GM18499 (cell line): Measurements from ENCODE around the gene ARHGAP33.
"Not testable (repeated sequence)": the region's sequence is repeated elsewhere in the genome, so short reads cannot be mapped to it uniquely, and the experiment has no call there.

ENCODE experiments used
- ATAC-seq: cut with Tn5 transposase; IDR thresholded peaks from one replicate; pipeline ENCODE4 v1.9.1; 2021; ENCODE audit warnings: moderate number of reproducible peaks; ENCODE audit not compliant: insufficient read depth, unreplicated experiment

ARHGAP33 gene

DNA sequence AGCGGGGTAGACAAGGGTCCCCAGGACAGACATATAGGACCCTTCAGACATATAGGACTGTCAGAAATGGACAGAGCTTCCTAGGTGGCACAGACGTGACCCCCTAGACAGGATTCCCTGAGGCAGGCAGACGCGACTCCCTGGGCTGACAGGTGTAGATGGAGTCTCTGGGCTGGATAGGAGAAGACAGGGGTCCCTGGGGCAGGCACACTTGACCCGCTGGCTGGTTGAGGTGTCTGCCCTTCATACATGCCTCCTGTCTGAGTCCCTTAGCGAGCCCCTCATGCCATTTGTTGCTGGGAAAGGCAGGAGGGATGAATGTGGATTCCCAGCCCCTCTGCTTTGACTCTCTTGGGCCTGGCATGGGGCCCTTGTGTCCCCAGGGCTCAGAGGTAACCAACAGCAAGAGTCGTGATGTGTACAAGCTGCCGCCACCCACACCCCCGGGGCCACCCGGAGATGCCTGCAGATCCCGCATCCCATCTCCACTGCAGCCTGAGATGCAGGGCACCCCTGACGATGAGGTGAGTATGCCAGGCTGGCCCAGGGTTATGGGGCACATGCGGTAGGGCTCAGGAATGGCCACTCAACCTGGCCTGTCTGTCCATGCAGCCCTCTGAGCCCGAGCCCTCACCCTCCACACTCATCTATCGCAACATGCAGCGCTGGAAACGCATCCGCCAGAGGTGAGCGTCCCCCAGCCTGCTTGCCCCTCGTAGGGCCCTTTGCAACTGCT is 21.6 kb upstream of the ARHGAP33 start:
- no peak for ATAC-seq

- ATAC-seq: no peak
These were observed 20.8 kb upstream of the ARHGAP33 start for GRCh38 chr19:35754370-35755130.

GRCh38 chr19:35755131-35755549 is 20.2 kb upstream of the ARHGAP33 start:
- ATAC-seq: no peak

DNA sequence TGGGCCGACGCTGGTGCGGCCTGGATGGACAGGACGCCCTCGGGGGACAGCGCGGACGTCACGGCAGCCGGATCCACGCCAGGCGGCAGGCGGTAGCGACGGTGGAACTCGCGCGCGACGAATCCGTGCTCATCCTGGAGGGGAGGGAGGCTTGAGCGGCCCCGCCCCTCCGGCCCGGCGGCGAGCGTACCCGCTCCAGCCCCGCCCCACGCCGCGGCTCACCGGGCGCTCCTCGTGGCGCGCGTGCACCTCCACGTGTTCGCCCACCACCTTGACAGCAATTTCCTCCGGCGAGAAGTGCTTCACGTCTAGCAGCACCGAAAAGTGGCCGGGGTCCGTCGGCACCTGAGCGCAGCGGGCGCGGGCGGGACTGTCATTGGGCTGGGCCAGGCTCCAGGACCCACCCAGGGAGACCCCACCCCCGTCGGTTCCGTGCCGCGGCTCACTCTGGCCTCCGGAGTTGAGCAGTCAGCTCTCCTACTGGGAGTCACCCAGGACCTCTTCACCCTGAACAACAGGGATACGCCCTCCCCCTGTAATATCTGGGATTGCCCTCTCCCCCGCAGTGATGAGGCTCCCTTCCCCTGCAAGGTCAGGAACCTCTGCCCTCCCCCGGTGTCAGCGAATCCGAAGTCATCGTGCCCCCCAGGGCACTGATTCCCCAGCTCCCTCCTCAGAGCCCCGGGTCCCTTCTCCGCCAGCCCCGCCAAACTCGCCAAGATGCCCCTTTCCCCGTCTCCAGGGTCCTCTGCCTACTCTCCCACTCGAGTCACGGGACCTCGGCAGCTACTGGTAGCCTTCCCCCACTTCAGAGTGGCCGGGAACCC is 19.6 kb upstream of the ARHGAP33 start:
- no peak for ATAC-seq

DNA sequence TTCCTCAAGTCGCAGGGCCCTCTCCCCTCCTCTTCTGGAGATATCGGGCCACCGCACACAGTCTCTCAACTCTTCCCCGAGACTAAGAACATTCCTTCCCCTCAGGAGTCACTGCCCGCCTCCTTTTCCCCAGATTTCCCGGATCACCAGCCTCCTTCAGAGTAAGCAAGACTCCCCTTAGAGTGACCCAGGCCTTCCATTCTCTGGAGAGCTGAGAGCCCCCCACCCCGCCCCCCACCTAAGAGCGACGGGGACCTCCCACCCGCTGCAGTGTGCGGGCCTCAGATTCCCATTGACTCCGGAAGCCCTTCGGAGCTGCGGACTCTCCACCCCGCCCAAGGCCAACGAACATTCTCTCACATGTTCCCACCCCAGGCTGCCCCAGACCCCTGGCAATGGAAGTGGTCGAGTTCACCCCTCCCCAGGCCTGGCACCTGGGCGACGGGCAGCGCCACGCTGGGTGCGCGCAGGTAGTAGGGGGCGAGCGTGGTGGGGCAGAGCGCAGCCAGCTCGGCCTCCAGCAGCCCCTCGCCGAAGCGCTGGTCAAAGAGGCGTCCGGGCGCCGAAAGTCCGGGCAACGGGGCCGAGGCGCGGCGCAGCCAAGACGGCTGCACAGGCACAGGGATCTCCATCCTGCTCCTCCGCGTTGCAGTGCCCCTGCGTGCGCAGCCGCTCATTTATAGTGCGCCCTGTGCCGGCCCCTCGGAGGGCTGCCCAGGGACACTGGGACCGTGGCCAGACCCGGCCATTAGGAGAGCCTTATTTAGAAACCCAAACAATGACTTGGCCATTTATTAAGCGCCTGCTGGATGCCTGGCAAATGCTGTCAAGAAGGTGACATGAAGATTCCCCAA is 18.8 kb upstream of the ARHGAP33 start, which contains the start of gene HSPB6:
HSPB6 (minus strand) TSS at position 653 of the 854 bp plus-strand sequence; CDS start at position 632, 21 bp downstream.
- ATAC-seq: no peak

- ATAC-seq: no peak
These were observed 18.1 kb upstream of the ARHGAP33 start for GRCh38 chr19:35757231-35757748.

DNA sequence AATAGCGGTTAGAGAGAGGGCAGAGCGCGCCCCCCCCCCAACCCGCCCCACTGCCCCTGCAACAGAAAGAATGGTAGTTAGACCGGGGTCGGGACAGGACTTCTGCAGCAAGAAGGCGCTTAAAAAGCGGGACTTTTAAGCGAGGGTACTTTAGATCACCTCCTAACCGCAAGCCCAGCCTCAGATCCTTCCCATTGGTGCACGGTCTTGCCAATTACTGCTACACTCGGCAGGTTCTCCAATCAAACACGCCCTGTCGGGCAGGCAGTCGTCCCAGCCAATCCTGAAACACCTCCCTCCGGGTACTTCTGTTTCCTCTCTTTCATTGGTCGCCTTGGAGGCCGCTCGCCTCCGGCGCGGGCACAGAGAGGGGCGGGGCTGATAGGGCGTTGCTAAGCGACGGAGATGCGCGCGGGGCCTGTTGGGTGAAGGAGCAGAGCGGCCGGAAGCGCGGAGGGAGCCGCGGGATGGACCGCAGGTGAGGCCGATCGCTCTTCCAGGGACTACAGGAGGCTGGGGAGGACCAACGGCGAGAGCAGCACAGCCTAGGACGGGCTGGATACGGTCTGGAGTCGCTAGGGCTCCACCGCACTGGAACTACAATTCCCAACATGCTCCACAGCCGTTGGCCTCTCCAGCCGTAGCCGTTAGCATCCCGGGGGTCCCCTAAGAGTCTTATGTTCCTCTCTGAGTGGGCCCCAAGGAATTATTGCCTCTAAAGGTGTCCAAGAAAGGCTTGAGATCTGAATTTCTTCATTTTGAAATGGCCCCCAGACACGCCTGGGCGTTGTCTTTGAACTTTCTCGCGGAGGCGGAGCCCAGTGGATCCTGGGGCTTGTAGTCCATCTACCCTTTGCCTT is 17.4 kb upstream of the ARHGAP33 start, which contains the start of gene PROSER3:
PROSER3 (plus strand) TSS at position 428 of the 860 bp plus-strand sequence; CDS start at position 468, 40 bp downstream.
- peak; percentile 93 for ATAC-seq

GRCh38 chr19:35759697-35760096 is 15.7 kb upstream of the ARHGAP33 start:
- ATAC-seq: no peak

- no peak for ATAC-seq
These were observed 14.5 kb upstream of the ARHGAP33 start for GRCh38 chr19:35760711-35761349.

- ATAC-seq: no peak
These were observed 10.7 kb upstream of the ARHGAP33 start for GRCh38 chr19:35764432-35765315.

GRCh38 chr19:35766571-35767104 is 8.7 kb upstream of the ARHGAP33 start:
- no peak for ATAC-seq

DNA sequence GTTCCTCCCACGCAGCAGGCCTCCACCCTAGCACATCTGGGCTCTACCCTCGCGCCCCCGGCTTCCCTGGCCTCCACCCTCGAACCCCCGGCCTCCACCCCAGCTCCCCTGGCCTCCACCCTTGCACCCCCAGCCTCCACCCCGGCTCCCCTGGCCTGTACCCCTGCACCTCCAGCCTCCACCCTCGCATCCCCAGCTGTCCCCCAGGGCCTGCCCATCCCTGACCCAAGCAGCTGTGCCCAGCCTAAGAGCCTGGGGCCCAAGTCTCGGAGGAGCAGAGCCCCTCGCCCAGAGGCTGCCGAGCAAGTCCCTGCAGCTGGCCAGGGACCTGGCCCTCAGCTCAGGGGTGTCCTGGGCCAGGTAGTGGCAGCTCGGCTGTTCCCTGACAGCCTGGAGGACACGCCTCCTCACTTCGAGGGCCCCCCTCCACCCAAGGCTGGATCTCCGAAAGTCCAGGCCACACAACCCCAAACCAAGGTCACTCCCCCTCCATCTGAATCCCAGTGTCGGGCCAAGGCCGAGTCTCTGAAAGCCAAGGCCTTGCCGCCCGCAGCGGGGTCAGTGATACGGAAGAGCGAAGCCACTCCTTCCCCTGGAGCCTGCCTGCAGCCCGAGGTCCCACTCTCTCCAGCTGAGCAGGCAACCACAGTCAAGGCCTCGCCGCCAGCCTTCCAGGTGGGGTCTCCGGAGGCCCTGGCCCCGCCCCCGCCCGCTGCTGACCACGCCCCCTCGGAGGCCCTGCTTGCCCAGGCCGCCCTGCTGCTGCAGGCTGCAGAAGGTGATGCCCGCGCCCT is 7.9 kb upstream of the ARHGAP33 start:
- ATAC-seq: no peak

GRCh38 chr19:35768082-35768421 is 7.3 kb upstream of the ARHGAP33 start:
- ATAC-seq: no peak

DNA sequence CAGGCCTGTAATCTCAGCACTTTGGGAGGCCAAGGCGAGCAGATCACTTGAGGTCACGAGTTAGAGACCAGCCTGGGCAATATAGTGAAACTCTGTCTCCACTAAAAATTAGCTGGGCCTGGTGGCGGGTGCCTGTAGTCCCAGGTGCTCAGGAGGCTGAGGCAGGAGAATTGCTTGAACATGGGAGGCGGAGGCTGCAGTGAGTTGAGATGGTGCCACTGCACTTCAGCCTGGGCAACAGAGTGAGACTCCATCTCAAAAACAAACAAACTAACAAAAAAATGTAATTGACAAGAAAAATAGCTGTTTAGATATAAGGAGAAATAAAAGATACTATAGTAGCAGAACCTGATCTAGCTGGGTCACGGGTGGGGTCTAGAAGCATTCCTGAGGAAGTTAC is 3.0 kb upstream of the ARHGAP33 start:
- not testable (repeated sequence) for ATAC-seq

- no peak for ATAC-seq
These were observed 2.2 kb upstream of the ARHGAP33 start for GRCh38 chr19:35773020-35773806.
